PC-3 (cell line): Measurements from ENCODE around the gene MS4A13.

Experiments used
- CTCF ChIP-seq: fragments of 300-600 bp; sonication (generic); conservative IDR thresholded peaks from 2 replicates; pipeline ENCODE4 v1.5.1; 2017; ENCODE audit warnings: antibody characterized with exemption, low read depth, mild to moderate bottlenecking, low read length
- EZH2 ChIP-seq: fragments of 300-600 bp; sonication (generic); IDR thresholded peaks from one replicate; pipeline ENCODE4 v1.6.1; 2017; ENCODE audit warnings: antibody characterized with exemption, mild to moderate bottlenecking, low read length; ENCODE audit not compliant: unreplicated experiment
- EZH2phosphoT487 ChIP-seq: fragments of 300-600 bp; sonication (generic); IDR thresholded peaks from 2 replicates; pipeline ENCODE4 v1.6.1; 2018; ENCODE audit warnings: mild to moderate bottlenecking, antibody characterized with exemption, low read length, borderline replicate concordance

- no peak for TF ChIP-seq CTCF
- no peak for TF ChIP-seq EZH2
- no peak for TF ChIP-seq EZH2phosphoT487
Measured at GRCh38 chr11:60511393-60511792, 3.8 kb upstream of the MS4A13 start.
